ENCODE data around the gene THSD8.
"Not testable (repeated sequence)": the region's sequence is repeated elsewhere in the genome, so short reads cannot be mapped to it uniquely, and the experiment has no call there.

The THSD8 gene

GRCh38 chr19:12825254-12826131 is 23.6 kb downstream of the THSD8 start:
- DNase-seq = no peak

GRCh38 chr19:12828494-12828893 is 26.6 kb downstream of the THSD8 start:
- DNase-seq = no peak

- no peak for DNase-seq
Observed at GRCh38 chr19:12833418-12833737, 31.5 kb downstream of the THSD8 start.

- peak in 1 of 4 experiments; percentile 14 for DNase-seq
Observed at GRCh38 chr19:12833738-12834565, 32.1 kb downstream of the THSD8 start.

DNA sequence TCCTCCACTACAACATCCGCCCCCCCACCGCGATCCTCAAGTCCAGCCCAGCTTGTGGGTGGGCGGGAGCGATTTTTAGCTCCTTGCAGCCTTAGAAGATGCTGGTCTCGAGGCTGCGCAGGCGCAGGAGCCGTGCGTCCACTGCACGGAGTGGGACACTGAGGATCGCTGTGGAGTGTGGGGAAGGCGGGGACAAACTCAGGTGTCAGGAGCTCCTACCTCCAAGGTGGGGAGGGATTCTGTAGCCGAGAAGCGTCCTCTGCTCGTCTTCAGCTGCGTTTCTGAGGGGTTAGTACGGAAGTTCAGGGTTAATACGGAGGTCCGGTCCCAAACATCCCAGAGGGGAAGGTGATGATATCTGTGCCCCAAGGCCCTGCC is 32.7 kb downstream of the THSD8 start, which contains the start of gene RTBDN:
RTBDN (minus strand) TSS at position 14 of the 378 bp plus-strand sequence. CDS start 4,600 bp downstream, outside the sequence.
- DNase-seq = no peak

DNA sequence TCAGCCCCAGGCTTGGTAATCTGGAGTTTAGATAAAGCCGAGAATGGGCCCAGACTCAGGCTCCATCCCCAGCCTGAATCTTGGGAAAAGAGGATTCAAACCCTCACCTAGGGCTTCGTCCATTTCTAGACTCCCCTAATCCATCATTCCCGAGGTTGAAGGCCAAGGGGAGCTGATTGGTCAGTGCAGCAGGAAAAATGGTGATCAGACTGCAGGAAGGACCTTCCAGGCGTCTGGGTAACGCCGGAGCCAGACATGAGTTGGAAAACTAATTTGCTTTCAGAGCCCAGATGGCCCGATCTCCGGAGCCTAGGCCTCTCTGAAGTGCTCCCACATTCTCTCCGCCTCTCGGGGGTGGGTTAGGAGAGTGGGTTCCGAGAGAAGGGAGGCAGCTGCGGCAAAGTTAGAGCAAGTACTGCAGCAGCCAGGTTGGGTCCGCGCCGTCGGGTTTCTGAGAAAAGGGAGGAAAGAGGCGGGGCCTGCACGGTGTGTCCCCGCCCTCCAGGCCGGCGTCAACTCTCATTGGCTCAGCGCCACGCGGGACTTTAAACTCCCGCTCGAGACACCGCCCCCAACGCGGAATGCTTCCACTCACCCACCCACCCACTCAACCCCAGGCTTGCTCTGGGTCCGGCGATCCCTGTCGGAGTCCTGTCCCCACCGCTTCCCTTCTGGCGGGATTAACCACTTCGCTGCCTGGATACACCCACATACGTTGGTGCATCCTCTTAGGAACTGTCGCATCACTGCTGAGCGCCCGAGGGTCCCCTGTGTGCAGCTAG is 33.3 kb downstream of the THSD8 start:
- DNase-seq = no peak

DNA sequence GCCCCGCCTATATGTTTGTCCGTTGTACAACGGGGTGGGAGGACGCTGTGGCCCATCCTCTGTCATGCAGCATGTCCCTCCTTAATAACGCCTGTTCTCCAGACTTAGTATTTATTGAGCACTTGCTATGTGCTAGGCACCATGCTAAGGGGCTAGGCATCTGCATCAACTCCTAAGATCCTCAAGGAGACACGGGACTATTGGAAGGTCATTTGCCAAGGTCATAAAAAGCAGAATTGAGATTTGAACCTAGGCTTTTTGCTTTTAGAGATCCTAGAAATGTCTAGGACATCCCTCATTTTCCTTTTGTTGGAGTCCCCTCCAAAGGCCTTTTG is 34.6 kb downstream of the THSD8 start:
- no peak for DNase-seq

- DNase-seq = no peak
Observed at GRCh38 chr19:12837225-12837624, 35.4 kb downstream of the THSD8 start.

DNA sequence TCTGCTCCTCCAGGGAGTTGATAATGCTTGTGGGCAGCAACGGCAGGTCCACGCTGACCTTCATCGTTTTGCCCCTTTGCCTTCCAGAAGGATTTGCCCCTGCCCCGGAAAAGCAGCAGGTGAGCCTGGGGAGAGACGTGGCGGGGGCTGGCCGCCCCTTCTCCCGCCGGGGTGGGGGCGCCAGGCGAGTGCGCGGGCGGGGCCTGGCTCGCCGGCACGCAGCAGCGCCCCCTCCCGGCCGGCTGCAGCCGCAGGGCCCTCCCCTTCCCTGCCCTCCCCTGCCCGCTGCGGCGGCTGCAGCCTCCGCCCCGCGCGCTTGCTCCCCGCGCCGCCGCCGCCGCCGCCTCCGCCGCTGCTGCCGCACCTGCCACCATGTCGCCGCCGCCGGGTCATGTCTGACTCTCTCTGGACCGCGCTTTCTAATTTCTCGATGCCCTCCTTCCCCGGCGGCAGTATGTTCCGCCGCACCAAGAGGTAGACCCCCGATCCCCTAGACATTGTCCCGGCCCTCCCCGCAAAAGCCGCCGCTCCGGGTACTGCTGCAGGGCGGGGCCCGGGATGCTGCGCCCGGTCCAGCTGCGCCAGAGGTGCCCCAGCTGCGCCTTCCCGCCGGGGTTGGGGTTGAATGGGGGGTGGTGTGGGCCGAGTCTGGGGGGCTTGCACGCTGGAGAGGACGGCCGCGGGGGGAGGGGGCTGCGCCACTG is 36.5 kb downstream of the THSD8 start, which contains the start of gene MAST1:
MAST1 (plus strand) TSS at position 334 of the 704 bp plus-strand sequence; CDS start at position 392, 58 bp downstream.
- peak in 1 of 4 experiments; percentile 26 for DNase-seq

DNA sequence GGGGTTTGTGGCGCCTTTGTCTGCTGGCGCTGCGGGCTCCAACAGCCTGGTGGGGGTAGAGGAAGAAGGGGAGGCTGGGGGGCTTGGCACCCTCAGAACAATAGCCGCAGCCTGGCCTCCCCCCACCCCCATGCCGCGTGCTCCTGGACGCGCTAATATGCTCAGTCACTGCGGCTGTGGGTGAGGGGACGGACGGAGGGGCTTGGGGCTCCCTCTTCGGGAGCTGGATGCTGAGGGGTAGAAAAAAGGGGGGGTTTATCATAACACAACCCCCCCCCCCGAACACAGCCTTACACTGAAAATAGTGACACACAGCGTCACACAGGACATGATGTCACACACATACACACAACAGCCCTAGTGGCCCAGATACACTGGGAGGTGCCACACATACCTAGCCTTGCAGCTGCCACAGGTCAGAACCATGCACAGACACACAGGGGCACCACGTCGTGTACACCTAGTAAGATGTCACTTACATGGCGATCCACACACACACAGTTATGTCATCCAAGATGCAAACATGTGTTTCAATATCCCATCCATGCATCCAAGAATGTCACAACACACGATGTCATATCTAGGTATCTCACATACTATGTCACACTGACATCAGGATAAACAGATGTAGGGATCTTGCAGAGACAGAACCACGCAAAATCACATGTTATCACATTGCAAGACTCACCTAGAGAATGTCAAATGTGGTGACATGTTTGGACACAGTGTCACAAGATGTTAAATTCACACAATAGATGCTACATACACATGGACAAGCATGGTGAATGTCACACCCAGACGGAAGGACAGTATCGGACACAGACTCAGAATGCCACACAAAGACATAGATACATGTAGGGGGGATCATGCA is 37.3 kb downstream of the THSD8 start:
- no peak for DNase-seq

GRCh38 chr19:12840091-12841079 is 38.5 kb downstream of the THSD8 start:
- no peak for DNase-seq

GRCh38 chr19:12841094-12841493 is 39.2 kb downstream of the THSD8 start:
- DNase-seq = no peak

DNA sequence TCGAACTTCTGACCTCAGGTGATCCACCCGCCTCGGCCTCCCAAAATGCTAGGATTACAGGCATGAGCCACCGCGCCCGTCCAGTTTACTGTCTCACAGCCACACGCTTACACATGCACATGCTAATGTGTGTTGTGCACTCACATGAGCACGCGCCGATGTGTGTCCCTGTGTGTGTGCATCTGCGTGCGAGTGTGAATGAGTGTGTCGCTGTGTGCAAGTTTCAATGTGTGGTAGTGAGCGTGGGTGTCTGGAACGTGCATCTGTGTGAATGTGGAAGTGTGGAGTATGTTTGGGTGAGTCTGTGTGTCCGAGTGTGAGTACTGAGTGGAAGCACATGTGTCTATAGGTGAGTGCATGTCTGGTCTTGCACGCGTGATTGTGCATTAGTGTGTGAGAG is 40.6 kb downstream of the THSD8 start:
- DNase-seq = no peak

- no peak for DNase-seq
Observed at GRCh38 chr19:12843328-12843727, 41.5 kb downstream of the THSD8 start.

DNA sequence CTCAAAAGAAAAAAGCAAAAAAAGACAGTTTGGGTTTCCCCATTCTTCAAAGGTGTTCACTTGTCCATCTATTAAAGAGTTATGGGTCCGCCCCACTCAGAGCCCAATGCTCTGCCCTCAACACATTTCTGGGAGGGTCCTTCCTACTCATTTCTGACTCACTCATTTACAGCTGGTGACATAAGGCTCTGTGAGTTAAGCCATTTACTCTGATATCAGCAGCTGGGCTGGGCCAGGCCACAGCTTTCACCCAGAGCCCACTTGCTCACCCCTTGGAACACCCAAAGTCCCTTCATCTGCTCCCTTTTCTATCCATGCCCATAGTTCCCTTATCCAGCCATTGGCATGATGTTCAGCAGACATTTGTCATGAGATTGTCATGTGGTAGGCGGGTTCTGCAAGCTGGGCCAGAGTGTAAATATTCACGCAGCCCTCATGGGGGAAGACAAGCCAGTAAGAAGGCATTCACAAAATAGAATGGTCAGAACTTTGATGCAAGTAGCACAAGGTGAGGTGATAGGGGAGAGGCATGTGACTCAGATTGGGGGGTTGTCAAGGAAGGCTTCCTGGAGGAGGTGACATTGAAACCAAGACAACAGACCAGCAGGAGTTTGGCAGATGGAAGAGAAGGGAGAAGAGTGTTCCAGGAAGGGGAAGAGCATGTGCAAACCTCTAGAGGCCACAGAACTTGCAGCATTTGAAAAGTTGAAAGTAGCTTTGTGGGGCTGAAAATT is 42.3 kb downstream of the THSD8 start:
- no peak for DNase-seq

DNA sequence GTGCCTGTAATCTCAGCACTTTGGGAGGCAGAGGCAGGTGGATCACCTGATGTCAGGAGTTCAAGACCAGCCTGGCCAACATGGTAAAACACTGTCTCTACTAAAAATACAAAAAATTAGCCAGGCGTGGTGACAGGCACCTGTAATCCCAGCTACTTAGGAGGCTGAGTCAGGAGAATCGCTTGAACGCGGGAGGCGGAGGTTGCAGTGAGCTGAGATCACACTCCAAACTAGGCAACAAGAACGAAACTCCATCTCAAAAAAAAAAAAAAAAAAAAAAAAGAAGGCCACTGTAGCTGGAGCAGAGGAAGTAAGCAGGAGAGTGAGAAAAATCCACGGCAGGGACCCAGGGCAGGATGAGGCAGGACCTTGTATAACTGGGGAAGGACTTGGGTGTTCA is 44.7 kb downstream of the THSD8 start:
- DNase-seq = not testable (repeated sequence)

DNA sequence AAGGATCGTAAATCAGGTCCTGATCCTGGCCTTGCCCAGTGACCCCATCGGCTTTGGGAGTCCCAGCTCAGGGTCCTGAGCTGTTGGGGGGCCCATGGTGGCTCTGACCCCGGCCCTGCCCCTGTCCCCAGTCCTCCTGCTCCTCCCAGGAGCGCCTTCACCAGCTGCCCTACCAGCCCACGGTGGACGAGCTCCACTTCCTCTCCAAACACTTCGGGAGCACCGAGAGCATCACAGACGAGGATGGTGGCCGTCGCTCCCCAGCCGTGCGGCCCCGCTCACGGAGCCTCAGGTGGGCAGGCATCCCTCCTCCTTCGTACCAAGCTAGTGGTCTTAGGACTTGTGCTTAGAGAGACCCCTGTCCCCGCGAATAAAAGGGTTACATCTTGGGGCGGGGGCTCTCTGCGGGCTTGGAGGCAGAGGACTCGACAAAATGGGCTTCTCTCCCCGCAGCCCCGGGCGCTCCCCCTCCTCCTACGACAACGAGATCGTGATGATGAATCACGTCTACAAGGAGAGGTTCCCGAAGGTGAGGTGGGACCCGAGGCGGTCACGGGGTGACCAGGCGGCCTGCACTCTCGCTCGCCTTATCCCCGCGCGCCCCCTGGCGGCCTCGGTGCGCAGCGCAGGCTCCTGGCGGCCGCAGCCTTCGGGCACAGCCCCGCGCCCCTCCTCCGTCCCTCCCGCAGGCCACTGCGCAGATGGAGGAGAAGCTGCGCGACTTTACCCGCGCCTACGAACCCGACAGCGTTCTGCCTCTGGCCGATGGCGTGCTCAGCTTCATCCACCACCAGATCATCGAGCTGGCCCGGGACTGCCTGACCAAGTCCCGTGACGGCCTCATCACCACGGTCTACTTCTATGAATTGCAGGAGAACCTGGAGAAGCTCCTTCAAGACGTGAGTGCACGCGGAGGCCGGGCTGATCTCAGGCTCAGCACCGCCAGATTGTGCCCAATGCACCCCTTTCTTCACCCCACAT is 45.6 kb downstream of the THSD8 start:
- DNase-seq = peak; percentile 67 to 89 (median 80)
